KMS-11 (cell line): ENCODE data around the gene ZNF8.

Source experiments
- H2AFZ ChIP-seq: fragments of 200-600 bp; sonication (generic); 2 replicates; pipeline ENCODE4 v1.6.1; 2016; ENCODE audit warnings: antibody characterized with exemption, mixed run types, low read depth
- H3K27ac ChIP-seq: fragments of 200-600 bp; sonication (generic); 2 replicates; pipeline ENCODE4 v1.6.1; 2016; ENCODE audit warnings: mild to moderate bottlenecking, mixed run types
- H3K27me3 ChIP-seq: fragments of 200-600 bp; sonication (generic); 2 replicates; pipeline ENCODE4 v1.6.1; 2017; ENCODE audit warnings: mild to moderate bottlenecking, low read depth, mixed run types, moderate library complexity; ENCODE audit not compliant: insufficient read depth
- H3K36me3 ChIP-seq: fragments of 200-600 bp; sonication (generic); 2 replicates; pipeline ENCODE4 v1.6.1; 2017; ENCODE audit warnings: mild to moderate bottlenecking, mixed run types; ENCODE audit not compliant: insufficient read depth
- H3K4me1 ChIP-seq: fragments of 200-600 bp; sonication (generic); 2 replicates; pipeline ENCODE4 v1.6.1; 2016; ENCODE audit warnings: mild to moderate bottlenecking, low read depth, mixed run types; ENCODE audit not compliant: poor library complexity, severe bottlenecking
- H3K4me2 ChIP-seq: fragments of 200-600 bp; sonication (generic); 2 replicates; pipeline ENCODE4 v1.7.0; 2016; ENCODE audit warnings: mild to moderate bottlenecking, mixed run types
- H3K4me3 ChIP-seq: fragments of 200-600 bp; sonication (generic); IDR thresholded peaks from 2 replicates; pipeline ENCODE4 v1.6.1; 2017; ENCODE audit warnings: low read depth, low read length, mixed read lengths; ENCODE audit not compliant: insufficient read depth
- H3K79me2 ChIP-seq: fragments of 200-600 bp; sonication (generic); 2 replicates; pipeline ENCODE4 v1.6.1; 2016; ENCODE audit warnings: low read depth, mixed run types; ENCODE audit not compliant: insufficient read depth
- H3K9ac ChIP-seq: fragments of 200-600 bp; sonication (generic); 2 replicates; pipeline ENCODE4 v1.6.1; 2016; ENCODE audit warnings: mild to moderate bottlenecking, mixed run types
- H4K20me1 ChIP-seq: fragments of 200-600 bp; sonication (generic); 2 replicates; pipeline ENCODE4 v1.6.1; 2016; ENCODE audit warnings: mild to moderate bottlenecking, mixed run types; ENCODE audit not compliant: insufficient read depth
- CTCF ChIP-seq: fragments of 200-600 bp; sonication (generic); conservative IDR thresholded peaks from 2 replicates; pipeline ENCODE4 v1.6.1; 2017; ENCODE audit warnings: low read depth, mild to moderate bottlenecking, antibody characterized with exemption, low read length, moderate library complexity, mixed read lengths

ZNF8 gene

GRCh38 chr19:58328999-58329398 lies 50.2 kb downstream of the ZNF8 start:
- Histone ChIP-seq H3K4me1 (peaks cover 13% of the 10 kb centered on the region), H3K27ac (no peak overlapping the region), H4K20me1 (no peaks in the 10 kb centered on the region), H3K4me3 (no peak overlapping the region), H3K4me2 (no peak overlapping the region), H3K36me3 (no peaks in the 10 kb centered on the region), H2AFZ (no peak overlapping the region), H3K27me3 (no peaks in the 10 kb centered on the region), H3K79me2 (peaks cover 21% of the 10 kb centered on the region), H3K9ac (no peak overlapping the region)
- TF ChIP-seq CTCF = no peak

- no peak overlapping the region for H3K27ac ChIP-seq
- H3K27me3 ChIP-seq = no peaks in the 10 kb centered on the region
- peaks cover 21% of the 10 kb centered on the region for H3K79me2 ChIP-seq
- no peak overlapping the region for H3K4me2 ChIP-seq
- H3K9ac ChIP-seq = no peak overlapping the region
- H2AFZ ChIP-seq = no peak overlapping the region
- H3K36me3 ChIP-seq = no peaks in the 10 kb centered on the region
- H3K4me1 ChIP-seq = peaks cover 13% of the 10 kb centered on the region
- no peak overlapping the region for H3K4me3 ChIP-seq
- H4K20me1 ChIP-seq = no peaks in the 10 kb centered on the region
- no peak for TF ChIP-seq CTCF
These were observed 51.7 kb downstream of the ZNF8 start for GRCh38 chr19:58330458-58330857.

GRCh38 chr19:58332697-58333096 lies 53.9 kb downstream of the ZNF8 start:
- Histone ChIP-seq H3K36me3 (no peaks in the 10 kb centered on the region), H3K4me3 (no peak overlapping the region), H3K79me2 (peaks cover 13% of the 10 kb centered on the region), H4K20me1 (no peaks in the 10 kb centered on the region), H3K4me1 (peaks cover 7% of the 10 kb centered on the region), H3K9ac (no peak overlapping the region), H2AFZ (no peak overlapping the region), H3K4me2 (no peak overlapping the region), H3K27ac (no peak overlapping the region), H3K27me3 (no peaks in the 10 kb centered on the region)
- TF ChIP-seq CTCF = no peak

- no peaks in the 10 kb centered on the region for H3K27me3 ChIP-seq
- H4K20me1 ChIP-seq = no peaks in the 10 kb centered on the region
- TF ChIP-seq CTCF = no peak
- H3K4me2 ChIP-seq = no peak overlapping the region
- no peaks in the 10 kb centered on the region for H3K79me2 ChIP-seq
- H3K4me1 ChIP-seq = no peaks in the 10 kb centered on the region
- no peak overlapping the region for H3K9ac ChIP-seq
- no peak overlapping the region for H3K4me3 ChIP-seq
- no peaks in the 10 kb centered on the region for H3K36me3 ChIP-seq
- H3K27ac ChIP-seq = no peak overlapping the region
- H2AFZ ChIP-seq = no peak overlapping the region
These were observed 56.0 kb downstream of the ZNF8 start for GRCh38 chr19:58334691-58335249.
